Kidney glomerular epithelial cell (primary cell): ENCODE results near the gene CCDC195.
"Not testable (repeated sequence)": the region's sequence is repeated elsewhere in the genome, so short reads cannot be mapped to it uniquely, and the experiment has no call there.

Experiments used
- DNase-seq: peaks from one replicate; lab custom pipeline; 2025; lab: John Stamatoyannopoulos, UW

The CCDC195 gene

DNA sequence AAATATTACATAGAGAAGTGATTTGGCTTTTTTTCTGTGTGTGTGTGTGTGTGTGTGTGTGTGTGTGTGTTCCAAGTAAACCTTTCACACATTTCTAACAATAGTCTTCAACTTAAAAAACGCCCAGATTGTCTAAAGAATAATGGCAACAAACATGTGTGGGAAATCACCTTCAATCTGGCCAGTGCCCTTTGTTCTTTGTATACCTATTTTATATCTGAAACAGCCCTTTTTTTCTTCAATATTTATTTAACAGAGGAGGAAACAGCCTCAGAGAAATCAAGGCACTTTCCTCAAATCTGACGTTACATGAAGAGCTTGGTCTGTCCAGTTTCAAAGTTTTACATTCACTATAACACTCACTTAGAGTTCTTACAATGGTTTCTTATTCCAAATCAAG, 25.3 kb downstream of the CCDC195 start:
- DNase-seq = no peak

DNA sequence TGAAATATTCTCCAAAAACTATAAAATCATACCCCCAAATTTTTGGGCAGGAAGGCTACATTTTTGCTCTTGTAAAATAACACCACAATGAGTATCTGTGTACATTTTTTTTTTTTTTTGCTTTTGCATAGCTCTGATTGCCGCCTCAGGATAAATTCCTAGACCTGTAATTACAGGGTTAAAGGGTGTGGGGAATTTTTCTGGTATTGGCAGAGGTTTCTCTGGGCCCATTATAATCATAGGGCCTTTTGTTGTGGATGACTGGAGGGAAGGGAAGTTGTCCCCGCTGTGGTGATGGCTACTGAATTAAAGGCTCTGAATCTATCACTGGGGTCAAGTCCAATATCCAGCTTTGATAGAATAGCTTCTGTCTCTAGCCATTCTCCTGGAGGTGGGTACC, 26.6 kb downstream of the CCDC195 start:
- DNase-seq = no peak

DNA sequence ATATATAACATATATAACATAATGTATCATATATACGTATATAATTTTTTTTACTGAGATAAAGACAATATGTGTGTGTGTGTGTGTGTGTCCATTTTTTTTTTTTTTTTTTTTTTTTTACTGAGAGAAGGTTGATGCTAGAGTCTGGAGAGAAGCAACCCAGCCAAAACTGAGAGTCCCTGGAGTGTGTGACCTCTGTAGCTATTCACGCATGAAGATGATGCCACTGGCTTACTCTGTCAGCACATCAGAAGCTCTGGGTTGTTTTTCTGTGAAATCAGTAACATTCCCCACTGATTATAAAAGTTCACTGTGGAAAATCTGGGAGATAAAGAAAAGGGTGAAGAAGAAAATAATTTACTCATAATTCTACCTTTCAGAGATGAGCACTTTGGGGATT, 27.2 kb downstream of the CCDC195 start:
- no peak for DNase-seq

DNA sequence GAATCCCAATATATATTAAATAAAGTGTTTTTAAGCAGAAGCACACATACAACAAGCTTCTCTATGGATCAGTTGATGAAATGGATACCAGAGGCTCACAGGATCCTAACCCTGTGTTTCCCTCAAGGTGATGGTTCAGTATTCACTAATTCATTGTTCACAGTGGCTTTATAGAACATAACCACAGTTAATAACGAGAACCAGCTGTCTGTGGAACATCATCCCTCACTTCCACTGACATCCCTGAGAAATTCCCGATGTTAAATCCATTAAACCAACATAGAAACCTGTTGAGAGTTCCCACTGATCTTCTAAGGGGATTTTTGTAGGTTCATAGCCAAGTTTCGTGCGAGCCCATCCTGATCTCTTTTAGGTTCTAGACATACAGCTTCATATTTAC, 29.0 kb downstream of the CCDC195 start:
- no peak for DNase-seq

- no peak for DNase-seq
Measured at GRCh38 chr2:224685121-224685520, 31.0 kb downstream of the CCDC195 start.

DNA sequence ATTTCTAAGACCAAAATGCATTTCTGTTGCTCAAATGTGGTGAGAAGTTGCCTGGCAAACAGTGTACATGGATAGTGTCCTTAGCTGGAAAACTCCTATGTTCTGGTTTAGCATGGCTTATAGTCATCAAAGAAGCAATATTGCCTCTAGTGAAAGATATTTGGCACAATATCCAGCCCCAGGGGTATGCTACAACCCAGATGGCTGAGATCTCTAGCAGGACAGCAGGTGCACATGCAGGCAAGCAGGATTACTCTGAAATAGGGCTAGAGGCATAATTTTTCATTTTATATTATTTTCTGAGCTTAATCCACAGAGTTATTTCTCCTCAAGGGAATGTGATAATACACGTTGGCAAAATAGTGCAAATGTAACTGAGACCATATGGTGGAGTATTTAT, 34.0 kb downstream of the CCDC195 start:
- no peak for DNase-seq

DNA sequence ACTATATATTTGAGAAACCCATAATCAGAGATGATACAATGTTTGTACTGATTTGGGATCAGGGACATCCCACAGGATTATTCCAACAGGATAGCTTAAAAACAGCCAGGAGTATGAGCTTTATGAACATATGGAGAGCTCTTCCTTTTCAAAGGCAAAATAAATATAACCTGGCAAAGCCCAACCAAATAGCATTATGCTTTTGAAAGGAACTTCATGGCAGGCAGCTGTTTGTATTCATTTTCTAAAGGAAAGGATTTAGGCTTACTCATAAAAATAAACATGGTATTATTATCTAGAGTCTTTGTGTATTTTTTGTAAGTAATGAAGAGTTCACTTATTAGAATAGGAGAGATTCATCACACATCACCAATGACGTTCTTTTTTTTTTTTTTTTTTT, 44.4 kb downstream of the CCDC195 start:
- no peak for DNase-seq

- DNase-seq = no peak
Measured at GRCh38 chr2:224670203-224670602, 46.0 kb downstream of the CCDC195 start.

- no peak for DNase-seq
Measured at GRCh38 chr2:224669449-224669848, 46.7 kb downstream of the CCDC195 start.

GRCh38 chr2:224668123-224668909, 47.8 kb downstream of the CCDC195 start:
- DNase-seq = no peak

GRCh38 chr2:224666951-224667553, 49.1 kb downstream of the CCDC195 start:
- DNase-seq = no peak

DNA sequence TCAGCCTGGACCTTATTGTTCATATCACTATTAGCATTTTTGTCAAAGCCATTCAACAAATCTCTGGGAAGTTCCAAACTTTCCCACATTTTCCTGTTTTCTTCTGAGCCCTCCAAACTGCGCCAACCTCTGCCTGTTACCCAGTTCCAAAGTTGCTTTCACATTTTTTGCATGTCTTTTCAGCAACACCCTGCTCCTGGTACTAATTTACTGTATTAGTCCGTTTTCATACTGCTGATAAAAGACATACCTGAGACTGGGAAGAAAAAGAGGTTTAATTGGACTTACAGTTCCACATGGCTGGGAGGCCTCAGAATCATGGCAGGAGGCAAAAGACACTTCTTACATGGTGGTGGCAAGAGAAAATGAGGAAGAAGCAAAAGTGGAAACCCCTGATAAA, 52.8 kb downstream of the CCDC195 start:
- not testable (repeated sequence) for DNase-seq

DNA sequence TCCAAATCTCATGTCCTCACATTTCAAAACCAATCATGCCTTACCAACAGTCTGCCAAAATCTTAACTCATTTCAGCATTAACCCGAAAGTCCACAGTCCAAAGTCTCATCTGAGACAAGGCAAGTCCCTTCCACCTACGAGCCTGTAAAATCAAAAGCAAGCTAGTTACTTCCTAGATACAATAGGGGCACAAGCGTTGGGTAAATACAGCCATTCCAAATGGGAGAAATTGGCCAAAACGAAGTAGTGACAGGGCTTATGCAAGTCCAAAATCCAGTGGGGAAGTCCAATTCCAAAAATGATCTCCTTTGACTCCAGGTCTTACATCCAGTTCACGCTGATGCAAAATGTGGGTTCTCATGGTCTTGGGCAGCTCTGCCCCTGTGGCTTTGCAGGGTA, 54.5 kb downstream of the CCDC195 start:
- DNase-seq = not testable (repeated sequence)

GRCh38 chr2:224659714-224660113, 56.5 kb downstream of the CCDC195 start:
- no peak for DNase-seq

DNA sequence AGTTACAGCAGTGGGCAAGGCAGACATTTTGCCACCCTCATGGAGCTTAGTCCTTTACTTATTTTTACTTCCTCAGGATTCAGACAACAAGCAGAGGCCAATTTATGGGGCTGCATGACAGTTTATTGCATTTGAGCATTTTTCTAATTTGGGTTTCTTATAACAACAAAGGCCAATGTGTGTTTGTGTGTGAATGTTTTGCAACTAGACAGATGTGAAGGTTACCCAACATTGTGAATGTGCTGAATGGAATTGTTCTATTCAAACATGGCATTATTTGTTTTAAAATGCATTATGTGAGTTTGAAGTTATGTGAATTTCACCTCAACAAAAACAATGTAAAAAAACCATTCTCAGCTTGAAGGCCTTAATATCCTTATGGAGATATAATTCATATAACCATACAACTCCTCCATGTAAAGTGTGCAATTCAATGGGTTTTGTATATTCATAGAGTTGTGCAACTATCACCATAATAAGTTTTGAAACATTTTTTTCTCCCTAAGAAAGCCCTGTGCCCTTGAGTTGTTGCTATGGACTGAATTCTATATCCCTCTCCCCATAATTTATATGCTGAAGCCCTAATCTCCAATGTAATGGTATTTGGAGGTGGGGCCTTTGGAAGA, 57.3 kb downstream of the CCDC195 start:
- DNase-seq = no peak

DNA sequence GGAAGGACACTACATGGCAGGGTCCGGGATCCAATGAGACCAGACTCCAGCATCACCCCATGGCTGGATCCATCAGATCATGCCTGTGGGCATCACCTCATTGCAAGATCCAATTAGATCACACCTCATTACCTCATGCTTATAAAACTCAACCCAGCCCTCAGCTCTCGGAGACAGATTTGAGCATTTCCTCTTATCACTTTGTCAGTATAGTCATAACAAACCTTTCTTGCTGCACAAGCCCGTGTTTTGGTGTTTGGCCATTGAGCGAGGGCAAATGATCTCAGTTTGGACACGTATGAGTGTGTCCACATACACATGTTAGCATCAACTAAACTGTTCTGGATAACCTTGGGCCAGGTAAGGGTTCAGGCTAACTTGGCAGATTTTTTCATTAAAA, 58.8 kb downstream of the CCDC195 start:
- DNase-seq = no peak

- no peak for DNase-seq
Measured at GRCh38 chr2:224655006-224655537, 61.1 kb downstream of the CCDC195 start.
